GM12891 (cell line): ENCODE data around the gene UGT2B7.

Experiments
- DNase-seq: peaks from one replicate; pipeline ENCODE4 v3.0.0; 2011; ENCODE audit warnings: low spot score; ENCODE audit not compliant: insufficient read length
- FAIRE-seq: peaks from 2 replicates; lab custom pipeline; 2011; peaks lifted over from hg19 to GRCh38; lab: Jason Lieb, UNC
- PAX5 ChIP-seq: IDR thresholded peaks from 2 replicates; pipeline ENCODE4 v1.6.1; 2011; ENCODE audit warnings: low read length, moderate library complexity, mild to moderate bottlenecking; ENCODE audit not compliant: insufficient read depth, severe bottlenecking
- POLR2A ChIP-seq: IDR thresholded peaks from 2 replicates; pipeline ENCODE4 v1.6.1; 2011; ENCODE audit warnings: low read depth, low read length, control low read depth
- POLR2AphosphoS5 ChIP-seq: IDR thresholded peaks from 2 replicates; pipeline ENCODE4 v1.6.1; 2011; ENCODE audit warnings: low read depth, low read length, control low read depth
- POU2F2 ChIP-seq: IDR thresholded peaks from 2 replicates; pipeline ENCODE4 v1.6.1; 2011; ENCODE audit warnings: low read depth, mild to moderate bottlenecking, control low read depth, low read length, moderate library complexity
- SPI1 ChIP-seq: IDR thresholded peaks from 2 replicates; pipeline ENCODE4 v1.6.1; 2011; ENCODE audit warnings: low read depth, low read length, control low read depth
- TAF1 ChIP-seq: IDR thresholded peaks from 2 replicates; pipeline ENCODE4 v1.6.1; 2011; ENCODE audit warnings: low read depth, low read length, control low read depth

The UGT2B7 gene

DNA sequence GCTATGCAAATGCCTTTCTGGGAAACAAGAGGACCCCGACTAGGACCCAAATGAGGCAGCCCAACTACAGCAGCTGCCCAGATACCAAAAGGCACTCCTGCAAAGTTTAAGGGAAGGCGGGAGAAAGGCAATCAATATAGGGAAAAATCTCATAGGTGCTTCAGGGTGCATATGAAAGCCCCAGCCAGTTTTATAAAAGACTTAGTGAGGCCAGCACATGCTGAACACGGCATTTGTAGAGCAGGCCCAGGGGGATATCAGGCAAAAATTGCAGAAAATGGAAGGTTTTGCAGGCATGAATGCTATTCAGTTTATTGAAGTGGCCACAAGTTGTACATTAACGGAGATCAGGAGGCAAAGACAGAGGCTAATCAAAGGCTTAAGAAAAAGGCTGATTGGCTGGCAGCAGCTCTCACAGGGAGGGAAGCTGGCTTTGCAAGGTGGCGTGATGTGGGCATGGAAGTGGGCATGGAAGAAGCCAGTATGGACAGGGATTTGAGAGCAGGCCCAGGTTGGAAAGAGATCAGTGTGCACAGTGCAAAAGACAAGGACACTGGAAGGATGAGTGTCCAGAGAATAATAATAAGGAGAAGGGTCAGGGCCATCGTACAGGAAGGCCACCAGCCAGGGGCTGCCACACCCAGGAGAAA is 37.7 kb upstream of the UGT2B7 start:
- FAIRE-seq (no peak), DNase-seq (no peak)
- TF ChIP-seq SPI1: no peak
- no peak for TF ChIP-seq TAF1
- TF ChIP-seq POLR2A: no peak
- no peak for TF ChIP-seq POU2F2

DNA sequence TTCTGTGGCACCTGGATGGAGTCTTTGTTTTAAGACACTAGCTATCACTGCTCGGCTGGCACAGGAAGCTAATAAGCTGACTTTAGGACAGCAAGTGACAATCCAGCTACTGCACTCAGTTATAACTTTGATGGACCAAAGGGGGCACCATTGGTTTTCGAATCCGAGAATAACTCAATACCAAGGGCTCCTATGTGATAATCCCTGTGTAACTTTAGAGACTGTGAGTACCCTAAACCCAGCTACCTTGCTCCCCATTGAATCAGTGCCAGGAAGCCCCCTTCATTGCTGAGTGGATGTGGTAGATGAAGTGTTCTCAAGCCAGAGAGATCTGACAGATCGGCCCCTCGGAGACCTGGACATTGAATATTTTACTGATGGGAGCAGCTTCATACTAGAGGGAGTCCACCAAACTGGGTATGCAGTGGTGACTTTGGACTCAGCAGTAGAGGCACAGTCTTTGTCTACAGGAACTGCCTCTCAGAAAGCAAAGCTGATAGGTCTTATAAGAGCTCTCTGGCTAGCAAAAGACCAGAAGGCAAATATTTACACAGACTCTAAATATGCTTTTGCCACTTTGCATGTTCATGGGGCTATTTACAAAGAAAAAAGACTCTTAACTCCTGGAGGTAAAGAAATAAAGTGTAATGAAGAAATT is 35.5 kb upstream of the UGT2B7 start:
- DNase-seq: no peak
- FAIRE-seq: no peak
- no peak for TF ChIP-seq SPI1
- TF ChIP-seq TAF1: no peak
- TF ChIP-seq PAX5: no peak
- TF ChIP-seq POLR2AphosphoS5: no peak
- no peak for TF ChIP-seq POU2F2
- TF ChIP-seq POLR2A: no peak

DNA sequence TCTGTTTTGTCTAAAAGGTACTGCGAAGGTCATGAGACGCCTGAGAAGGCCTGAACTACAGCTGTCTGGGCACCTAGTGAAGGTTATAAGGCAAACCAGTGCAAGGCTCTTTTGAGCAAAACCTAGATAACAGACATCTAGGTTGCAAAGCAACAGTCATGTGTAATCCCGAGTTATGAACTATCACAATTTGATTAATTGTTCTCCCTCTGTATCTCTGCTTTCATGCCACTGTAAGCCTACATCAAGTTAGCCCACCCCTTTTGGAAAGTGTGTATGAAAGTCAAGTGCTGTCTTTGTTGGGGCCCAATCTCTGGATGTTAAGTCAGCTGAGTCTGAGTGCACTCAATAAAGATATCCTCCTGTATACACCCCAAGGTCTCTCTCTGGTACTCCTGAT is 31.9 kb upstream of the UGT2B7 start:
- FAIRE-seq: no peak
- DNase-seq: no peak
- TF ChIP-seq PAX5 (no peak), SPI1 (no peak), TAF1 (no peak), POU2F2 (no peak), POLR2AphosphoS5 (no peak), POLR2A (no peak)

- no peak for FAIRE-seq
- no peak for DNase-seq
- no peak for TF ChIP-seq POLR2AphosphoS5
- no peak for TF ChIP-seq POU2F2
- TF ChIP-seq SPI1: no peak
- no peak for TF ChIP-seq POLR2A
- no peak for TF ChIP-seq TAF1
- no peak for TF ChIP-seq PAX5
Observed at GRCh38 chr4:69066945-69067344, 29.3 kb upstream of the UGT2B7 start.

GRCh38 chr4:69069085-69069484 is 27.2 kb upstream of the UGT2B7 start:
- TF ChIP-seq POLR2AphosphoS5 (no peak), POLR2A (no peak), TAF1 (no peak), POU2F2 (no peak)
- DNase-seq (no peak), FAIRE-seq (no peak)

DNA sequence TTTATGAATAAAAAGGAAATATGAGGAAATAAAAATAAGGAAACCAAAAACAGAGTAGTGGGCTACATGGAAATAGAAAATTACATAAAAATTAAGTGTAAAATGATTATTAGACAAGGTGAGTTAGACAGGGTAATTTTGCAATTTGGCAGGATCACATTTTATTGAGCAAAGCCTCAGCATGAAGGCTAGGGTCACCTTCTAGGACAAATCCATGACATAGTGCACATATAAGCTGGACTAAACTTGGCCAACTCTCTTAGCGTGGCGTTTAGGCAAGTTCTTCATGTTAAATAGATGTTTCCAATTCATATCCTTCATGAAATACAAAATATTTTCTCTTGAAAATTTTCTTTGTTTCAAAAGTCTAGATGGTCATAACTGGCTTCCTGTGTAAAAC is 25.7 kb upstream of the UGT2B7 start:
- FAIRE-seq (no peak), DNase-seq (no peak)
- no peak for TF ChIP-seq SPI1
- TF ChIP-seq POU2F2: no peak
- no peak for TF ChIP-seq POLR2A
- no peak for TF ChIP-seq PAX5
- no peak for TF ChIP-seq POLR2AphosphoS5
- no peak for TF ChIP-seq TAF1

GRCh38 chr4:69071286-69071685 is 25.0 kb upstream of the UGT2B7 start:
- TF ChIP-seq SPI1 (no peak), POLR2A (no peak), POU2F2 (no peak), PAX5 (no peak), TAF1 (no peak), POLR2AphosphoS5 (no peak)
- DNase-seq: no peak
- no peak for FAIRE-seq

DNA sequence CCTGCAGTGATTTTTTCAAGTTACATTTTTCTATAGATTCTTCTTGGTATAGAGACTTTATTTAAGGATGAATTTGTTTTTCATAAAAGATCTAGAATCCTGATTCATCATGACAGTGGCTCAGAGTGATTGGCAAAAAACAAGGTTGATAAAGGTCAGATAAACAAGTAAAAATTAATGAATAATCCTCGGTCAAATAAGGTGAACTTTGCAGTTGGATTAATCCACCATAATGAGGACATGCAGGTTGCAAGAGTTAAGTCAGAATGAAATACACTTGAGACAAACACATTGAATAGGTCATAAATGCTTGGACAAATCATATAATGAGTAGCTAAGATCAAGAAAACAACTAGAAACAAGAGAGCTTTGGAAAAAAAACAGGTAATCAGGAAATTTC is 22.9 kb upstream of the UGT2B7 start:
- TF ChIP-seq SPI1 (no peak), POU2F2 (no peak), POLR2AphosphoS5 (no peak)
- FAIRE-seq: no peak
- DNase-seq: no peak

- TF ChIP-seq TAF1 (no peak), POU2F2 (no peak), POLR2A (no peak), PAX5 (no peak), SPI1 (no peak), POLR2AphosphoS5 (no peak)
- FAIRE-seq (no peak), DNase-seq (no peak)
Observed at GRCh38 chr4:69075061-69075792, 21.0 kb upstream of the UGT2B7 start.

DNA sequence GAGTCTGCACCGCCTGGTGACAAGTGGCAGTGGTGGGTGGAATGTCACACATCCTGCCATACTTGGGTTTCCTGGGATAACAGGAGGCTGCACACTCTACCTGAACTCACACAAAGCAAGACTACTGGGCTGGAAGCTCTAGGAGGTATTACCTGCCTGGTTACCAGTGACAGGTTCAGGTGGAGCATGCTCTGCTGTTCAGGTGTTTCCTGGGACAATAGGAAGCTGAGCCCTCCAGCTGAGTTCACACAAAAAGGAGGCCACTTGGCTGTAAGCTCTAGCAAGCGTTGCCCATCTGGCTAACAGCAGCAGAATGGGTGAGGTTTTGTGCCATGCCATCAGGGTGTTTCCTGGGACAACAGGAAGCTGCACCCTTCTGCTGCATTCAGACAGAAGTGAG is 17.4 kb upstream of the UGT2B7 start:
- DNase-seq: no peak
- no peak for TF ChIP-seq POU2F2
- TF ChIP-seq POLR2AphosphoS5: no peak
- TF ChIP-seq TAF1: no peak
- no peak for TF ChIP-seq POLR2A
- TF ChIP-seq PAX5: no peak
- TF ChIP-seq SPI1: no peak

More for the DNA sequence above, 17.4 kb upstream of the UGT2B7 start:
- no peak for FAIRE-seq
